HEK293T (cell line): ENCODE data around the gene RIN2.

Source experiments
- FOXA1 ChIP-seq: fragments of 450-650 bp; IDR thresholded peaks from 2 replicates; pipeline ENCODE4 v1.6.1; 2016; ENCODE audit warnings: mild to moderate bottlenecking
- SP1 ChIP-seq: fragments of 450-650 bp; IDR thresholded peaks from 2 replicates; pipeline ENCODE4 v1.6.1; 2017
- SUZ12 ChIP-seq: fragments of 450-650 bp; IDR thresholded peaks from 2 replicates; pipeline ENCODE4 v1.6.1; 2016; ENCODE audit warnings: mild to moderate bottlenecking
- TARDBP ChIP-seq: fragments of 450-650 bp; IDR thresholded peaks from 2 replicates; pipeline ENCODE4 v1.6.1; 2016

- TF ChIP-seq SUZ12: no peak
- TF ChIP-seq FOXA1: no peak
- TF ChIP-seq TARDBP: no peak
- no peak for TF ChIP-seq SP1
Observed at GRCh38 chr20:19758133-19758500, at the start of gene RIN2.
